Measurements from ENCODE around the gene NAA20. TPM values are rescaled to one million over a fixed set of nuclear protein-coding genes. Genes with fewer than 3 reads are reported as not detected.
A peak's percentile ranks its signal among the peaks of the same experiment; 100 is the strongest.

The NAA20 gene
- total RNA-seq, 1 experiment from 2014 or later, result 81.5 TPM

- H3K27ac Mint-ChIP-seq (ENCODE audit: unreplicated experiment), result peak overlapping the region; percentile 81
- CTCF ChIA-PET, result interaction anchor here (0.7 to 3.0 kb wide), 9 partner anchors 14 to 235 kb away, joined by 3 to 13 read pairs (median 3); partner anchors contain the start of genes NAA20 and RIN2
- TF ChIP-seq CTCF (IDR thresholded peaks at IDR 0.05; ENCODE audit: insufficient read depth in 1 of 2, low read depth in 1 of 2, low read length in 1 of 2, severe bottlenecking in 1 of 2, unreplicated experiment in 1 of 2), result no peak
- no peaks in the 10 kb centered on the region for H3K9me3 Mint-ChIP-seq (ENCODE audit: unreplicated experiment)
- H3K4me3 Mint-ChIP-seq (ENCODE audit: unreplicated experiment), result peak overlapping the region; percentile 44
- peaks cover 45% of the 10 kb centered on the region for H3K4me1 ChIP-seq
- peak; percentile 79 to 90 for DNase-seq
- POLR2A ChIA-PET, result interaction anchor here (1.1 kb wide), 1 partner anchor 17 kb away, joined by 16 read pairs; no protein-coding TSS in a partner anchor
- H3K36me3 ChIP-seq (ENCODE audit: control insufficient read depth, insufficient read depth, low read length), result peaks cover 5% of the 10 kb centered on the region; the same call in 1 of the 2 replicates
- BruUV-seq (replicated peaks), result TSS peak; percentile 66
- no peaks in the 10 kb centered on the region for H3K27me3 Mint-ChIP-seq (ENCODE audit: insufficient read depth, unreplicated experiment)
- H3K4me3 ChIP-seq (ENCODE audit: low read depth, low read length), result no peak overlapping the region
- intact Hi-C loops (cut with micrococcal nuclease; ENCODE audit: unreplicated experiment), result loop anchor here (1.0 kb wide), 2 partner anchors 17 to 23 kb away; no protein-coding TSS in a partner anchor
- H3K4me1 Mint-ChIP-seq (ENCODE audit: low read depth, unreplicated experiment), result peaks cover 47% of the 10 kb centered on the region
- peaks cover 44% of the 10 kb centered on the region for H3K36me3 Mint-ChIP-seq (ENCODE audit: insufficient read depth, unreplicated experiment)
- H3K9me3 ChIP-seq, result no peaks in the 10 kb centered on the region
- no peaks in the 10 kb centered on the region for H3K27me3 ChIP-seq (replicated peaks; ENCODE audit: control insufficient read depth, insufficient read depth, low read length)
Observed at GRCh38 chr20:19992996-19993908, 23.9 kb upstream of the NAA20 start.

GRCh38 chr20:19993958-19994669 is 23.0 kb upstream of the NAA20 start:
- no peak for TF ChIP-seq CTCF (IDR thresholded peaks at IDR 0.05; ENCODE audit: insufficient read depth in 1 of 2, low read depth in 1 of 2, low read length in 1 of 2, severe bottlenecking in 1 of 2, unreplicated experiment in 1 of 2)
- peak overlapping the region; percentile 81 for H3K27ac Mint-ChIP-seq (ENCODE audit: unreplicated experiment)
- intact Hi-C loops (cut with micrococcal nuclease; ENCODE audit: unreplicated experiment), result loop anchor here (1.0 to 2.0 kb wide), 3 partner anchors 18 to 305 kb away; no protein-coding TSS in a partner anchor
- no peak overlapping the region for H3K4me3 ChIP-seq (ENCODE audit: low read depth, low read length)
- POLR2A ChIA-PET, result interaction anchor here (0.5 kb wide), 1 partner anchor 19 kb away, joined by 3 read pairs; no protein-coding TSS in a partner anchor
- H3K9me3 ChIP-seq, result no peaks in the 10 kb centered on the region
- no peaks in the 10 kb centered on the region for H3K27me3 Mint-ChIP-seq (ENCODE audit: insufficient read depth, unreplicated experiment)
- peaks cover 40% of the 10 kb centered on the region for H3K4me1 Mint-ChIP-seq (ENCODE audit: low read depth, unreplicated experiment)
- H3K27me3 ChIP-seq (replicated peaks; ENCODE audit: control insufficient read depth, insufficient read depth, low read length), result no peaks in the 10 kb centered on the region
- peaks cover 8% of the 10 kb centered on the region for H3K36me3 ChIP-seq (ENCODE audit: control insufficient read depth, insufficient read depth, low read length)
- BruUV-seq (replicated peaks), result no TSS peak
- H3K4me1 ChIP-seq, result peaks cover 45% of the 10 kb centered on the region
- H3K36me3 Mint-ChIP-seq (ENCODE audit: insufficient read depth, unreplicated experiment), result peaks cover 52% of the 10 kb centered on the region
- DNase-seq, result no peak
- peak overlapping the region; percentile 44 for H3K4me3 Mint-ChIP-seq (ENCODE audit: unreplicated experiment)
- CTCF ChIA-PET, result interaction anchor here (0.6 to 1.5 kb wide), 3 partner anchors 17 to 209 kb away, joined by 3 to 4 read pairs (median 3); no protein-coding TSS in a partner anchor
- H3K9me3 Mint-ChIP-seq (ENCODE audit: unreplicated experiment), result no peaks in the 10 kb centered on the region
